NCI-H1930 (cell line): ENCODE results near the gene SERINC5.
A peak's percentile ranks its signal among the peaks of the same experiment; 100 is the strongest.
"Not testable (repeated sequence)": the region's sequence is repeated elsewhere in the genome, so short reads cannot be mapped to it uniquely, and the experiment has no call there.

Source experiments
- DNase-seq, 2 experiments: peaks; one replicate each; lab custom pipeline; 2025; lab: John Stamatoyannopoulos, UW

The SERINC5 gene

GRCh38 chr5:80170117-80170535, 85.7 kb downstream of the SERINC5 start:
- DNase-seq: no peak

- DNase-seq: no peak
Measured at GRCh38 chr5:80168388-80169028, 87.3 kb downstream of the SERINC5 start.

- no peak for DNase-seq
Measured at GRCh38 chr5:80165452-80165851, 90.4 kb downstream of the SERINC5 start.

GRCh38 chr5:80161165-80161564, 94.7 kb downstream of the SERINC5 start:
- no peak for DNase-seq

GRCh38 chr5:80160242-80160641, 95.6 kb downstream of the SERINC5 start:
- DNase-seq: no peak

- DNase-seq: no peak
Measured at GRCh38 chr5:80159133-80159815, 96.6 kb downstream of the SERINC5 start.

- no peak for DNase-seq
Measured at GRCh38 chr5:80156156-80156555, 99.7 kb downstream of the SERINC5 start.

- no peak for DNase-seq
Measured at GRCh38 chr5:80154749-80155148, 101.1 kb downstream of the SERINC5 start.

- not testable (repeated sequence) for DNase-seq
Measured at GRCh38 chr5:80154289-80154688, 101.6 kb downstream of the SERINC5 start.

GRCh38 chr5:80153586-80154126, 102.2 kb downstream of the SERINC5 start:
- DNase-seq: no peak

- DNase-seq: no peak
Measured at GRCh38 chr5:80152778-80153177, 103.1 kb downstream of the SERINC5 start.

GRCh38 chr5:80151890-80152289, 104.0 kb downstream of the SERINC5 start:
- DNase-seq: no peak

GRCh38 chr5:80150731-80151130, 105.1 kb downstream of the SERINC5 start:
- DNase-seq: no peak

- DNase-seq: peak; percentile 70 to 81
Measured at GRCh38 chr5:80149161-80149609, 106.7 kb downstream of the SERINC5 start.

- no peak for DNase-seq
Measured at GRCh38 chr5:80147119-80147815, 108.6 kb downstream of the SERINC5 start.

- no peak for DNase-seq
Measured at GRCh38 chr5:80146046-80146445, 109.8 kb downstream of the SERINC5 start.

GRCh38 chr5:80143491-80143890, 112.4 kb downstream of the SERINC5 start:
- no peak for DNase-seq

- DNase-seq: no peak
Measured at GRCh38 chr5:80142996-80143395, 112.9 kb downstream of the SERINC5 start.

GRCh38 chr5:80141681-80142080, 114.2 kb downstream of the SERINC5 start:
- no peak for DNase-seq

- DNase-seq: no peak
Measured at GRCh38 chr5:80141147-80141671, 114.6 kb downstream of the SERINC5 start.

GRCh38 chr5:80140496-80140895, 115.4 kb downstream of the SERINC5 start:
- no peak for DNase-seq

GRCh38 chr5:80139466-80139972, 116.3 kb downstream of the SERINC5 start:
- DNase-seq: no peak
